HG02885 (cell line): ENCODE measurements around the gene C2CD4A.

ENCODE experiments used
- ATAC-seq: cut with Tn5 transposase; IDR thresholded peaks from one replicate; pipeline ENCODE4 v1.9.1; 2021; ENCODE audit warnings: mild to moderate bottlenecking; ENCODE audit not compliant: unreplicated experiment, poor library complexity

The C2CD4A gene

GRCh38 chr15:62093809-62094208 lies 27.0 kb downstream of the C2CD4A start:
- ATAC-seq: no peak

- ATAC-seq: no peak
These were observed 27.6 kb downstream of the C2CD4A start for GRCh38 chr15:62094388-62094787.

DNA sequence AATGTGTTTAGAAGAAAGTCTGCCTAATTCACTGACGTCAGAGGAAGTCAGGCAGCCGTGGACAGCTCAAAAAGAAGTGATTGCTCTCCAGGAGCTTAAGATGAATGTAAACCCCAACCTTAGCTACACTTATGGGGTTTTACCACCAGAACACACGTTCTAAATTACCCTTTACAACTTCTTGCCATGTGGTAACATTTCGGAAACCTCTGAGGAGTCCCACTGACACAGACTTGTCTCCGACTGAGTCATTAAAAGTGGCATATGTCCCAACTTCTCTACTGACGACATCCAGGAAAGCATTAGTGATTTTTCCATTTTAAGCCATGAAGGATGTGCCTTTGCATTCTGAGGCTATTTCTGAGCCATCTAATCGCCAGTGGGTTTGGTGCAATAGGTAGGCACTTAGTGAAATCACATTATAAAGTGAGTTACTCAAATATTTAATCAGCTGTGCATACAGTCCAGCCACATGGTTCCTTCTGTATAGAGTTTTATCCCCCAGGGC lies 32.4 kb downstream of the C2CD4A start:
- no peak for ATAC-seq

GRCh38 chr15:62103431-62103830 lies 36.7 kb downstream of the C2CD4A start:
- no peak for ATAC-seq

- ATAC-seq: no peak
These were observed 37.6 kb downstream of the C2CD4A start for GRCh38 chr15:62104401-62104800.

- ATAC-seq: no peak
These were observed 38.1 kb downstream of the C2CD4A start for GRCh38 chr15:62104846-62105245.

- ATAC-seq: no peak
These were observed 38.5 kb downstream of the C2CD4A start for GRCh38 chr15:62105266-62105665.

DNA sequence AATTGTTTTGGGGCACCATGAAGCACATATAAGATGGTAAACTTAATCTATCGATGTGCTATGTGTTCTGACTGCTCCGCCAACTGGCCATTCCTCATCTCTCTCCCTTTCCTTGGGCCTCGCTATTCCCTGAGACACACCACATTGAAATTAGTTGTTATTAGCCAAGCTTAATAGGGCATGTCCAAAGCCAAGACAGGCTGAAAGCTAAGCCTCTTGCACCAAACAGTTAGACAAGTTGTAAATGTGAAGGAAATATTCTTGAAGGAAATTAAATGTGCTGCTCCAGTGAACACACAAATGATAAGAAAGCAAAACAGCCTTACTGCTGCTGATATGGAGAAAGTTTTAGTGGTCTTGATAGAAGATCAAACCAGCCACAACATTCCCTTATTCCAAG lies 39.3 kb downstream of the C2CD4A start:
- no peak for ATAC-seq

DNA sequence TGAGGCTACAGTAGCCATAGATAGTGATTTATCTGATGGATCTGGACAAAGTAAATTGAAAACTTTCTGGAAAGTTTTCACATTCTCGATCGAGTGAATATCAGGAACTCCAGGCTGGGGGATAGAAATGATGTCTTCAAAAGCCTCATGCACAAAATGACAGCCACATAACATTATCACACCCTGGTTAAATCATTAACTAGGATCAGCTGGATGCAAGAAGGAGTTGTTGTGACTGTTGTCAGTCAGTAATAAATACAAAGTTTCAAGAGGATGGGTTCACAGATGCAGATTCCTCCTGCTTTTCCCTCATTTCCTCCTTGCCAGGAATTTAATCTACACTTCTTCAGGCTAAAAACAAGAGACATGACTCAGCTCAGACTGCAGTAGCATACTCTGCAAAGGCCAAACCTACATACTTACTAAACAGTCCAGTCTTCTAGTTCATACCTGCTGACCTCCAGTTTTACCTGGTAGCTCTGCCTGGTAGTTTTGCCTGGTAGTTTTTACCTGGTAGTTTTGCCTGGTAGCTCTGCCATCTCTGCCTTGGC lies 40.9 kb downstream of the C2CD4A start:
- no peak for ATAC-seq

- no peak for ATAC-seq
These were observed 41.6 kb downstream of the C2CD4A start for GRCh38 chr15:62108411-62108810.

DNA sequence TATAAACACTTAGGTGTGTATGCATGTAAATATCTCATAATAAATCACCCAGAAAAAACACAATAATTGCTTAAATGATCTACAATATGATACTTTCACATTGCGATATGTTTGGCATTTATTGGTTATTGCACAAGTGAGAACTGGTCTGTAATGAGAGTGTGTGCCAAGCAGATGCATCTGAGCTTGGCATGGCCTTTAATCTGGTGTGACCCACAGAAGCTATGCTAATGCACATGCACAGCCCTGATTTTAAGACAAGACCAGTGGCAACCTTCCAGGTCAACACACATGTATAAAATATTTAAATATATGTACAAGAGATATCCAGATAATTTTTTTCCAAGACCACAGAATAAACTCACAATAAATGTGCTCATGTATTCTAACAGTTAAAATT lies 42.7 kb downstream of the C2CD4A start:
- no peak for ATAC-seq

DNA sequence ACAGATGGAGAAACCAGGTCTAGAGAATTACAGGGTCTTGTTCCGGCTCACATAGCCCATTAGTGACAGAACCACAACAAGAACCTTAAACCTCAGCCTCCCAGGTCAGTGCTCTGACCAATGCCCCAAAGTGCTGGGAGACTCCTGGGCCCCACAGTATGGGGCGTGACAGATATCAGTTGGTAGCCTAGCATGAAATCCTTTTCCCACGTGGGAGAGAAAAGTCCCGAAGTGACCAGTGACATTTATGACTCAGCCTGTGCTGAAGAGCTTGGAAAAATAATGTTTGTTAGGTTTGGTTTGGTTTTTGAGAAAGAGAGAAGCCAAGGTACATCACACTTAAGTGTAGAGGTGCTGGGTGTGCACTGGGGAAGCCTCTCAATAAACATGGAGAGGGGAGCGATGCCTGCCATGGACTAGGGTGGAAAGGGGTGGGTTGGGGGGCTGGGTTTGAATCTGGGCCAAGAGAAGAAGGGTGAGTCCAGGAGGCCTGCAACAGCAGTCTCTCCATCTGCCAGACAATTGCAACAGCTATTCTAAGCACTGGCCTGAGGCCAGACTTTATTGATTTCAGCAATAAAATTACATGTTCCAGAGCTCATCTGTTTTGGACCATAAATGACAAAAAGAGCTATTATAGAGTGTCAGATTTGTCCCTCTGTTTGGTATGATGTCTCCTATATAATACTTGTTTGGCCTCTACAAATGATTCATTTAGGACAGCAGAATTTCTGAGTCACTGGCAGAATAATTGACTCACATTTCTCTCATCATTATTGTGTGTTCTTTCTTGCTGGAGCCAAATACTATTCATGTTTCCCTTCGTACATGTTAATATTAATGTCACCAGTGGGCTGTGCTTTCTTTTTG lies 43.4 kb downstream of the C2CD4A start:
- ATAC-seq: no peak

GRCh38 chr15:62112081-62112480 lies 45.3 kb downstream of the C2CD4A start:
- no peak for ATAC-seq

DNA sequence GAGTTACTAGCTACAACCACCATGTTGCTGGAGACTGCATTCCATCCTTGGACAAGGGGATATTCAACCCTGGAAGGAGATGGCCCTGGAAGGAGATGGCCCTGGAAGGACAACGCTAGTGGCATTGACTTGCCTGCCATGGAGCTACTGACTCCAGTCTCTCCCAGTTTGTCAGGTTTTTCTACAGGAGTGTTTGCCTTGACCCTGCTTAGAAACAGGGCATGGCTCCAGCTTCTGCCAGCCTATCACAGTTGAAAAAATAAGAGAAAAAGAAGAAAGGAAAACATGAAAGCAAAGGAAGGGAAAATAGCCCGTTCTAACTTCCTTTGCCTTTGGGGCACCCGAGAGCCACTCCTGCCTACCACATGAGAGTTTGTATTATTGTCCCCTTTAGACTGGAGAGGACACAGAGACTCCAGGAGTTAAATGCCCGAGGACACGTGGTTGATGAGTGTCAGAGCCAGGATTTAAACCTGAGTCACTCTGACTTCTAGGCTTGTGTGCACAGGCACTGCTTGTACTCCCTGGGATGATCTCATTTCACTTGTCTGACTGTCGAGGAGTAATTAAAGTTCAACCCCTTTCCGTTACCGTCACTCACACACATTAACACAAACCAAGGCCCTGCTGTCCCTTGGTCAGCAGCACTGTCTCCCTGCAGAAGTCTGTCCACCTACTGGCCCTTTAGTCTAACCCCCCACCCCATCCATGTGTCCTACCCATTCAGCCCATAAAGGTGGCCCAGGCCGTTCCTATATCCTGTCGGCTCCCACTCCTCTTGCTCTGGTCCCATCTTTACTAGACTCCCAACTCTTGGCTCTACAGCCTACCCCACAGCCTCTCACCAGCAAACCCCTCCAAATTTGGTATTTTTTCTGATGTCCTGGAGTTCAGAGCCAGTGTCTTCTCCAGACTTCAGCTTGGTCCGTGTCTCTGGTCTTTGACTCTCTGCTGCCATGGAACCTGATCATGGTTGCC lies 46.1 kb downstream of the C2CD4A start:
- ATAC-seq: no peak

DNA sequence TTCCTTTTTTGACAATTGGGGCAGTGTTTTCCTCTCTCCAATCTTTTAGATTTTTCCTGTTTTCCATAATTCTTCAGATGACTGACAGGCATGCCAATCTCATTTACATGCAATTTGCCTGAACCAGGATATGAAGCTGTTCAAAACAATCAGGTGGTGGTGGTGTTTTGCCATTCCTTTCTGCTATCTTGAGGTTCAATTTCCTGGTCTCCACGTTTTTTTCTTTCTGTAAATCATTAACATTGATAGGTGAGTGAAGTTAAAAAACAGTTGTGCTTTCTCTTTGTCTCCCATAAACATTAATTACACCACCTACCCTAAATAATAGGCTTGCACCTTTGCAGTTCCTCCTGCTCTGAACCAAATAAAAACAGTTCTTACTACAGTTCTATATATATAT lies 49.1 kb downstream of the C2CD4A start:
- no peak for ATAC-seq

- ATAC-seq: no peak
These were observed 51.9 kb downstream of the C2CD4A start for GRCh38 chr15:62118520-62119226.

GRCh38 chr15:62119227-62119864 lies 52.6 kb downstream of the C2CD4A start:
- no peak for ATAC-seq

DNA sequence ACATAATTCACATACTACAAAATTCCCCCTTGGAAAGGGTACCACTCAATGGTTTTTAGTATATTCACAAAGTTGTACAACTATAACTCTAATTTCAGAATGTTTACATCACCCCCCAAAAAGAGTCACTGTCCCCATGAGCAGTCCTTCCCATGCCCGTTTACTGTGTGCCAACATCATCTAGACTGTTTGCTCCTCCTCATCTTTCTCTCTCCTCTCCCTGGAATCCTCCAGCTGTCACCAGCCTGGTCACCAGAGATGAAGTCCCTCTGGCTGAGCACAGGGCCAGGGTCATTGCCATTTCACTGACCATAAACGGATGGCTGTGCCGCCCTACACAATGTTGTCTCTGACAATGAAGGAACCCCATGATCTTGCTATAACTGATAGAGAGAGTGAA lies 53.1 kb downstream of the C2CD4A start:
- ATAC-seq: no peak
